Suprapubic skin (tissue), 4 donors: ENCODE results near the gene COL8A2. TPM values are rescaled to one million over a fixed set of nuclear protein-coding genes. Genes with fewer than 3 reads are reported as not detected.
"Not testable (repeated sequence)": the region's sequence is repeated elsewhere in the genome, so short reads cannot be mapped to it uniquely, and the experiment has no call there.

Experiments used
- DNase-seq, 2 donors: peaks; one replicate each; pipeline ENCODE4 v3.0.0-alpha.2; 2019; ENCODE audit warnings: low spot score in 2 of 2
- H3K27ac ChIP-seq: fragments of 200-600 bp; sonication (generic); one replicate; pipeline ENCODE4 v1.5.1; 2019
- H3K27me3 ChIP-seq: fragments of 200-600 bp; sonication (generic); one replicate; pipeline ENCODE4 v1.5.1; 2019
- H3K36me3 ChIP-seq: fragments of 200-600 bp; sonication (generic); one replicate; pipeline ENCODE4 v1.5.1; 2019
- H3K4me1 ChIP-seq: fragments of 200-600 bp; sonication (generic); one replicate; pipeline ENCODE4 v1.5.1; 2019
- H3K4me3 ChIP-seq: fragments of 200-600 bp; sonication (generic); one replicate; pipeline ENCODE4 v1.5.1; 2019; ENCODE audit warnings: mild to moderate bottlenecking
- H3K9me3 ChIP-seq: fragments of 200-600 bp; sonication (generic); one replicate; pipeline ENCODE4 v1.5.1; 2019
- EP300 ChIP-seq: sonication (generic); formaldehyde crosslinking; IDR thresholded peaks from one replicate; pipeline ENCODE4 v1.6.1; 2017; ENCODE audit warnings: antibody characterized with exemption
- POLR2A ChIP-seq, 2 donors: fragments of 450-650 bp; IDR thresholded peaks; one replicate each; pipeline ENCODE4 v1.6.1; 2017; ENCODE audit warnings: antibody characterized with exemption in 2 of 2, mild to moderate bottlenecking in 2 of 2, moderate library complexity in 2 of 2
- POLR2AphosphoS5 ChIP-seq, 3 donors: sonication (generic); formaldehyde crosslinking; IDR thresholded peaks; one replicate each; pipeline ENCODE4 v1.6.1; 2017; ENCODE audit warnings: antibody characterized with exemption in 3 of 3
- WGBS: methylation state at CpG from one replicate; pipeline ENCODE4 v1.1.5; 2018; 5-methylcytosine and 5-hydroxymethylcytosine counted together
- total RNA-seq, 4 donors: library from RNA; depleted of rRNA; stranded (reverse); fragments of >200 nt; gene quantifications; one replicate each; pipeline ENCODE4 v1.1.0, GENCODE V29; 2016
- TF ChIP-seq, protein P1 (sequence below), 2 donors: fragments of 200-600 bp in 1 of 2; fragments of 450-650 bp in 1 of 2; sonication (generic) in 1 of 2; IDR thresholded peaks; one replicate each; pipeline ENCODE4 v1.5.1; 2016 to 2019; ENCODE audit warnings: antibody characterized with exemption in 2 of 2, mild to moderate bottlenecking in 1 of 2, moderate library complexity in 1 of 2

The COL8A2 gene
- total RNA-seq, 4 donors from 2014 or later = 4.9 to 5.6 (median 5.2) TPM

DNA sequence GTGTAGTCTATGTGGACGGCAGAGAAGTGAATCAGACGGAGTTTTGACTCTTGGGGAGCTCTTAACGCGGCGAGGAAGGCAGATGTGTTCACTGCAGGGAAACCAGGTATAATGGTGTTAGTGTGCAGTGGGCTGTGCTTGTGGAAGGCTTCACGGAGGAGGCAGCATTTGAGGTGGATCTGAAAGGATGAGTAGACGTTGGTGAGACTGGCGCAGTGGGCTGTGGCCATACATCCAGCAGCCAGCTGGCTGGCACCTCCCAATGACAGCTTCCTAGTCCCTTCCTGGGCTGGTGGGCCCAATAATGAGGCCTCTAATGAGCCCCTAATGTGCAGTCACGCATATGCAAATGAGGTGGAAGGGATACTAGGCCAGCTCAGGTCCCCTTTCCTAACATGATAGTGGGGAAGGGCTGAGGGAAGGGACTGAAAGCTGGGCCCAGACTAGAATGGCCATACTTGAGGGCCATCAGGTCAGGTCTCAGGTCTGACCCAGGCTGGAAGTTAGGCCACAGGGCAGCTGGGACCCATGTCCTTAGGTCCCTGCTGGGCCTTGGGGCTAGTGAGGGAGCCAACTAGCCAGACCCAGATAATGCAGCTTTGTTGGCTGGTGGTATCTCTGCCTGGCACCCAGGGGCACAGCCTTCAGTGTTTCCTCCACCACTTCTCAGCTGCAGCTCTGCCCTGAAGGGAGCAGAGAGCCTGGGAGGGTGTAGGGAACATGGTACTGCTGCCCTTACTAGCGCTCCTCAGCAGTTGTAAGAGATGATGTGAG is 34.8 kb upstream of the COL8A2 start:
- peaks cover 83% of the 10 kb centered on the region for H3K4me1 ChIP-seq
- H3K27me3 ChIP-seq = no peaks in the 10 kb centered on the region
- TF ChIP-seq POLR2A (IDR thresholded peaks at IDR 0.05) = no peak
- TF ChIP-seq, protein P1, sequence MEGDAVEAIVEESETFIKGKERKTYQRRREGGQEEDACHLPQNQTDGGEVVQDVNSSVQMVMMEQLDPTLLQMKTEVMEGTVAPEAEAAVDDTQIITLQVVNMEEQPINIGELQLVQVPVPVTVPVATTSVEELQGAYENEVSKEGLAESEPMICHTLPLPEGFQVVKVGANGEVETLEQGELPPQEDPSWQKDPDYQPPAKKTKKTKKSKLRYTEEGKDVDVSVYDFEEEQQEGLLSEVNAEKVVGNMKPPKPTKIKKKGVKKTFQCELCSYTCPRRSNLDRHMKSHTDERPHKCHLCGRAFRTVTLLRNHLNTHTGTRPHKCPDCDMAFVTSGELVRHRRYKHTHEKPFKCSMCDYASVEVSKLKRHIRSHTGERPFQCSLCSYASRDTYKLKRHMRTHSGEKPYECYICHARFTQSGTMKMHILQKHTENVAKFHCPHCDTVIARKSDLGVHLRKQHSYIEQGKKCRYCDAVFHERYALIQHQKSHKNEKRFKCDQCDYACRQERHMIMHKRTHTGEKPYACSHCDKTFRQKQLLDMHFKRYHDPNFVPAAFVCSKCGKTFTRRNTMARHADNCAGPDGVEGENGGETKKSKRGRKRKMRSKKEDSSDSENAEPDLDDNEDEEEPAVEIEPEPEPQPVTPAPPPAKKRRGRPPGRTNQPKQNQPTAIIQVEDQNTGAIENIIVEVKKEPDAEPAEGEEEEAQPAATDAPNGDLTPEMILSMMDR (IDR thresholded peaks at IDR 0.05) = no peak
- no peak for TF ChIP-seq EP300
- no peak for TF ChIP-seq POLR2AphosphoS5 (IDR thresholded peaks at IDR 0.05)
- H3K27ac ChIP-seq = peak overlapping the region; percentile 95
- DNase-seq = no peak
- no peaks in the 10 kb centered on the region for H3K9me3 ChIP-seq
- WGBS = 80% methylated on average over 10 of the region's 10 CpGs
- H3K4me3 ChIP-seq = no peak overlapping the region
- no peaks in the 10 kb centered on the region for H3K36me3 ChIP-seq

DNA sequence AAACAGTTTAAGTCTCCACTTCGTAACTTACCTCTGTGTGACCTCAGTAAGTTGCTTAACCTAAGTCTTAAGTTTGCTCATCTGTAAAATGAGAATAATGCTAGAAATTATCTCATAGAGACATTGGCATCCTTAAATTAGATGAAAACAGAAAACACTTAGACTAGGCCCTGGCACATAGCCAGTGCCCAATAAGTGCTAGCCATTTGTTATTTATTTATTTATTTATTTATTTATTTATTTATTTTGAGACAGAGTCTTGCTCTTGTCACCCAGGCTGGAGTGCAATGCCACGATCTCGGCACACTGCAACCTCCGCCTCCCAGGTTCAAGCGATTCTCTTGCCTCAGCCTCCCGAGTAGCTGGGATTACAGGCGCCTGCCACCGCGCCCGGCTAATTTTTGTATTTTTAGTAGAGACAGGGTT is 33.8 kb upstream of the COL8A2 start:
- Histone ChIP-seq H3K27ac (peak overlapping the region; percentile 95), H3K4me1 (peaks cover 77% of the 10 kb centered on the region)
- H3K27me3 ChIP-seq, H3K4me3 ChIP-seq, DNase-seq, H3K9me3 ChIP-seq, H3K36me3 ChIP-seq: not testable (repeated sequence)
- WGBS = 92% methylated on average over 10 of the region's 10 CpGs

DNA sequence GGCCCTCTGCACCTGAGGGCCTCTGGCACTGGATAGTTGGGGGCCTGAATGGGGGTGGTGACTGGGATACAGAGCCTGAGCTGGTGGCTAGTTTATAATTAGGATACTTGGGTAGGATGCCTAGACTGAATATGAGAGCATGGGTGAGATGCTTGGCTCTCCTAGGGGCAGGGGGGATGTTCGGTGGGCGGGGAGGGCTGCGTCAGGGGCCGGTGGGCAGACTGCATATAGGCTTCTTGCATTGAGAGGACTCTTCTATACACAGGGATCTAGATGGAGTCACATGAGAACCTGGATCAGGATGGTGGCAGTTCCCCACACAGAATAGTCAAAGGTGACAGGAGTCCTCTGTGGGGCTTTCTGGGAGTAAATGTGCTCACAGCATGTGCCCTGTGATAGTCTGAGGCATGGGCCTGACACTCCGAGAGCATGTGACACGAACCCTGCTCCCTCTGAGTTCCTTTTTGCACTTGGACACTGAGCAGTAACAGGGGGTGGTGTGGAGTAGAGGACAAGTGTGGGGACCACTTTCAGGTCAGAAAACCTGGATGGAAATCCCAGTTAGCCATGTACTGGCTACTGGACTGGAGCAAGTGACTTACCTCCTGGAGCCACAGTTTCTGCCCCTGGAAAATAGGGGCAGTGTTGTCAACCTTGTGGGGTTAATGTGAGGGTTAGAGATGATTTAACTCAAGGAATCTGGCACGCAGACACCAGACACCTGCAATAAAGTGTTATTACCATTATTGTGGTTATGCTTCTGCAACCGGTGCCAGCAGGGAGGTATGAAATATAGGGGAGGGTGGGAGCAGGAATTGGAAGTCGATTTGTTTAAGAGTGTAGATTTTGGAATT is 33.2 kb upstream of the COL8A2 start:
- Histone ChIP-seq H3K4me1 (peaks cover 72% of the 10 kb centered on the region), H3K27ac (peak overlapping the region; percentile 95), H3K9me3 (no peaks in the 10 kb centered on the region), H3K36me3 (no peaks in the 10 kb centered on the region), H3K4me3 (peak overlapping the region; percentile 77), H3K27me3 (no peaks in the 10 kb centered on the region)
- DNase-seq = no peak
- 32% methylated on average over 9 of the region's 9 CpGs for WGBS
- TF ChIP-seq POLR2A (IDR thresholded peaks at IDR 0.05) = no peak
- TF ChIP-seq, protein P1 (IDR thresholded peaks at IDR 0.05) = no peak
- no peak for TF ChIP-seq EP300
- no peak for TF ChIP-seq POLR2AphosphoS5 (IDR thresholded peaks at IDR 0.05)

DNA sequence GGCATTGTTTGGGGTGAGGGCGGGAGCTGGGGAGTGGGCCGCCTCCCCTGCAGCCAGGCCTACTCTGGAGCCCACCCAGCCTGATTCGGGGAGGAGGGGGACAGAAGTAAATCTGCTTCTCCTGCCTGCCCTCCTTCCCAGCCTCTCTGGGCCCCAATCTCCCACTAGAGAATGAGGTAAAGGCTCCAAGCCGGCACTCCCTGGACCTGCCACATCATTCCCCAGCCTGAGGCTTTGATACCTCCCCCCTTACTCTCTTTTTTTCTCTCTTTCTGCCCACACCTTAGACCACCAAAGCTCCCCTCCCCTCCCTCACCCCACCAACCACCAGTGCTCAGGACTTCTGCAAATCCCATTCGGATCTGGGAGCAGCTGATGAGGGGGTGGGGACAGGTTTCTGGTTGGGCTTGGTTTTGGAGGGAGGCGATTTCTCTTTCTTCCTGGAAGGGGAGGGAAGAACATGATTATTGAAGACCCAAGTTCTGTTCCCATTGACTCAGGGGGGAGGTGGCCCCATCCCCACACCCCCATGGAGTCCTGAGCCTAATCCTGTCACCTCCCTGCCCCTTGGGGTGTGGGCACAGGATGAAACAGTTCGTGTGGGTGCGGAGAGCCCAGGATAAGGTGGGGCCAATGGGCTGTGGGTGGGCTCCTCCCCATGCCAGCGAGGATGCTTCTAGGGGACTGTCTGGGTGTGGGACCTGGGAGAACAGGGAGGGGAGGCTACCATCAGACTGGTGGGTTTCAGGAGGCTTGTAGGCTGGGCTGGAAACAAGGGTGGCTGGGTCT is 32.3 kb upstream of the COL8A2 start:
- no peaks in the 10 kb centered on the region for H3K27me3 ChIP-seq
- H3K36me3 ChIP-seq = no peaks in the 10 kb centered on the region
- no peak for DNase-seq
- H3K9me3 ChIP-seq = no peaks in the 10 kb centered on the region
- WGBS = 5% methylated on average over 9 of the region's 9 CpGs
- peak overlapping the region; percentile 95 for H3K27ac ChIP-seq
- TF ChIP-seq POLR2AphosphoS5 (IDR thresholded peaks at IDR 0.05) = no peak
- no peak for TF ChIP-seq POLR2A (IDR thresholded peaks at IDR 0.05)
- TF ChIP-seq EP300 = no peak
- TF ChIP-seq, protein P1 (IDR thresholded peaks at IDR 0.05) = no peak
- H3K4me1 ChIP-seq = peaks cover 71% of the 10 kb centered on the region
- peak overlapping the region; percentile 77 for H3K4me3 ChIP-seq

DNA sequence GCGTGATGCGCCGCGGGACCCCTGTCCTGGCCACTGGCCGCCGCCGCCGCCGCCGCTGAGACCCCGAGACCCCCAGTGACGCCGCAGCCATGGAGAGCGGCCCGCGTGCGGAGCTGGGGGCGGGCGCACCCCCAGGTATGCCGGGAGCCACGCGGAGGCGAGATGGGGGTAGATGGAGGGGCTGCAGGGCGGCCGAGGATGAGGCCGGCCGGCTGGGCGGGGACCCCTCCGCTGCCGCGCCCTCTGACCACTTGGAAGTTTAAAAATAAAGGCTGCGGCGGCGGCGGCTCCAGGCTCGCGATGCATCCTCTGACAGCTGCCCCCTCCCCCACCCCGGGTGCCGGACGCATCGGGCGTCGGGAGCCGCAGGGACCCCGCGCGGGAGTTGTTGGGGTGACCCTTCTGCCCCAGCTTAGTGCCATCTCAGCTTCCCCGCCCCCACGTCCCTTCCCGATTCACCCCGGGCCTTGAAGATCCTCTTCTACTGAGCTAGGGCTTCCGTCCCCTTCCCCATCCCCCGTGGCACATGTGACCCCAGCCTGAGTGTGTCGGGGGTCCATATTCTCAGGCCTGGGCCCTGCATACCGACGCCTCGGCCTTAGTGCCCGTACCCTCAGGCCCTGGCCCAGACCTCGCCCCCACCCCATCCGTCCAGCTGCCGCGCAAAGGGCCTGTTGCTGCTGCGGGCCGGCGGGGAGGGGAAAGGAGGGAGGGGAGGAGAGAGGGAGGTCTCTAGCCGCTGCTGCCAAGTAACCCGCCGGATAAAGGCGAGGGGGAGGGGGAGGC is 31.5 kb upstream of the COL8A2 start:
- TF ChIP-seq, protein P1 (IDR thresholded peaks at IDR 0.05) = no peak
- TF ChIP-seq POLR2AphosphoS5 (IDR thresholded peaks at IDR 0.05) (no peak), POLR2A (IDR thresholded peaks at IDR 0.05) (peak in 1 of 2 donors; percentile 0)
- Histone ChIP-seq H3K27me3 (no peaks in the 10 kb centered on the region), H3K4me1 (peaks cover 71% of the 10 kb centered on the region), H3K36me3 (no peaks in the 10 kb centered on the region), H3K9me3 (no peaks in the 10 kb centered on the region), H3K4me3 (peak overlapping the region; percentile 77), H3K27ac (peak overlapping the region; percentile 95)
- DNase-seq = peak; percentile 84 to 86
- 2% methylated on average over 37 of the region's 69 CpGs for WGBS
